AG09319 (cell line): ENCODE measurements around the gene FGD5.

ENCODE experiments used
- DNase-seq: peaks from one replicate; pipeline ENCODE4 v3.0.0-alpha.2; 2010; ENCODE audit warnings: low read depth; ENCODE audit errors: extremely low read depth
- CTCF ChIP-seq: IDR thresholded peaks from 2 replicates; pipeline ENCODE4 v1.5.1; 2011; ENCODE audit warnings: low read depth, mild to moderate bottlenecking, inconsistent platforms, low read length, moderate library complexity

The FGD5 gene

GRCh38 chr3:14913926-14914778, 95.4 kb downstream of the FGD5 start:
- no peak for TF ChIP-seq CTCF
- DNase-seq = no peak

GRCh38 chr3:14914779-14915117, 96.0 kb downstream of the FGD5 start:
- TF ChIP-seq CTCF = no peak
- no peak for DNase-seq

- TF ChIP-seq CTCF = no peak
- DNase-seq = no peak
Observed at GRCh38 chr3:14915636-14916222, 97.0 kb downstream of the FGD5 start.

DNA sequence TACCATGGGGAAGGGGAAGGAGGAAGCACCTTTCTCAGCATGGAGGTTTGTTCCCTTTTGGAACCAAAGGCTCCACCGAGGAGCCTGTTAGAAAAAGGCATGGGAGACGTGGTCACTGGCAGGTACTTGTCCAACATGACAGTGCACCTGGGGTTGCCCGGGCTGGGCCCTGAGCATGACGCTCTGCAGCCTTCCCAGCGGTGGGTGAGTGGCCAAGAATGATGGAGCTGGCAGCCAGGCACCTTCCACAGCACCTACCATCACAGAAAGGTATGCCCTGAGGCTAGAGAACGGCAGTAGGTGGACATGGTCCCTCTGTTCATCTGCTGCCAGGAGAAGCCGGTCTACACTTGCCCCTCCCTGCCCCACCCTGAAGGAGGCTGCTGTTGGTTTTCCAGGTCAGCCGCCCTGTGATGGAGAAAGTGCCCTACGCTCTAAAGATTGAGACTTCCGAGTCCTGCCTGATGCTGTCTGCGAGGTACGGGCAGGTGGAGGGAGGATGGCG, 99.6 kb downstream of the FGD5 start:
- TF ChIP-seq CTCF = no peak
- DNase-seq = no peak

DNA sequence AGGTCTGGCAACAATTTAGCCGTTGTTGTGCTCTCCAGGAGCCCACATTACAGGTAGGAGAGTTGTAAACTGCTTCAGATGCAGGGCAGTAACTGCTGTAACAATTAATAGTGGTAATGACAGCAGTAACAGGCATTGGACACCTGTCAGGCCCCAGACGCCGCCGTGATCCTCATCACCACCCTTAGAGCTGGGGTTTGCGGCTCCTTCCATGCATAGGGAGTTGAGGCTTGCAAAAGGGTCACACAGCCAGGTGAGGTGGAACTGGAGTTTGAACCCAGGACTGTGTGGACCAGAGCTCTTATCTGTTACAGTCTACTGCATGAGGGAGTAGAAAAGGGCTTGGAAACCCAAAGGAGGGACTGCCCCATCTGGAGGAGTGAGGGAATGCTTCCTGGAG, 101.8 kb downstream of the FGD5 start:
- no peak for TF ChIP-seq CTCF
- DNase-seq = no peak

- DNase-seq = peak; percentile 59
- TF ChIP-seq CTCF = peak; percentile 93
Observed at GRCh38 chr3:14921034-14921616, 102.4 kb downstream of the FGD5 start.
